ENCODE measurements around the gene KATNB1. TPM values are rescaled to one million over a fixed set of nuclear protein-coding genes. Genes with fewer than 3 reads are reported as not detected.

Gene KATNB1
- total RNA-seq, 1 experiment from 2014 or later = 37.7 TPM

GRCh38 chr16:57787519-57787905 lies 51.9 kb downstream of the KATNB1 start:
- no peak overlapping the region for H2AFZ ChIP-seq (ENCODE audit: low read length)
- POLR2A ChIA-PET (ENCODE audit: unreplicated experiment) = no interaction called here
- no TSS peak for BruUV-seq (replicated peaks)
- H3K4me3 ChIP-seq (ENCODE audit: low read length) = no peak overlapping the region
- intact Hi-C loops (cut with micrococcal nuclease) = no loop called here
- no peak overlapping the region for H3K9ac ChIP-seq (ENCODE audit: low read length)
- H3K79me2 ChIP-seq (ENCODE audit: low read length) = no peaks in the 10 kb centered on the region
- DNase-seq (no peak), ATAC-seq (no peak)
- no peaks in the 10 kb centered on the region for H3K36me3 ChIP-seq (ENCODE audit: low read depth, low read length)
- H3K9me3 ChIP-seq (ENCODE audit: low read length) = no peaks in the 10 kb centered on the region
- no peak for TF ChIP-seq EZH2 (IDR thresholded peaks at IDR 0.05; ENCODE audit: low read length, unreplicated experiment)
- no peak for TF ChIP-seq EZH2phosphoT487 (IDR thresholded peaks at IDR 0.05; ENCODE audit: borderline replicate concordance, low read length)
- TF ChIP-seq CTCF (conservative IDR thresholded peaks at IDR 0.05; ENCODE audit: low read depth, low read length) = no peak
- H3K9me2 ChIP-seq (replicated peaks; ENCODE audit: low read length) = no peaks in the 10 kb centered on the region
- H3K4me1 ChIP-seq (ENCODE audit: insufficient read depth, low read length) = no peaks in the 10 kb centered on the region
- CTCF ChIA-PET = no interaction called here
- H3K27me3 ChIP-seq (ENCODE audit: low read length) = no peaks in the 10 kb centered on the region
- no peaks in the 10 kb centered on the region for H3F3A ChIP-seq (ENCODE audit: low read length, unreplicated experiment)
- no peak overlapping the region for H3K27ac ChIP-seq (ENCODE audit: low read length)
- no peak overlapping the region for H3K4me2 ChIP-seq (ENCODE audit: low read length)
- no peaks in the 10 kb centered on the region for H4K20me1 ChIP-seq (ENCODE audit: low read length)

- Histone ChIP-seq H3K4me3 (ENCODE audit: low read length) (no peak overlapping the region), H2AFZ (ENCODE audit: low read length) (no peak overlapping the region), H3K9me2 (replicated peaks; ENCODE audit: low read length) (no peaks in the 10 kb centered on the region), H3K9ac (ENCODE audit: low read length) (no peak overlapping the region), H3K4me1 (ENCODE audit: insufficient read depth, low read length) (no peaks in the 10 kb centered on the region), H3K79me2 (ENCODE audit: low read length) (no peaks in the 10 kb centered on the region), H3K9me3 (ENCODE audit: low read length) (no peaks in the 10 kb centered on the region), H3F3A (ENCODE audit: low read length, unreplicated experiment) (no peaks in the 10 kb centered on the region), H4K20me1 (ENCODE audit: low read length) (no peaks in the 10 kb centered on the region), H3K27me3 (ENCODE audit: low read length) (no peaks in the 10 kb centered on the region), H3K36me3 (ENCODE audit: low read depth, low read length) (no peaks in the 10 kb centered on the region), H3K4me2 (ENCODE audit: low read length) (no peak overlapping the region), H3K27ac (ENCODE audit: low read length) (no peak overlapping the region)
- DNase-seq (no peak), ATAC-seq (no peak)
- CTCF ChIA-PET = no interaction called here
- BruUV-seq (replicated peaks) = no TSS peak
- intact Hi-C loops (cut with micrococcal nuclease) = no loop called here
- POLR2A ChIA-PET (ENCODE audit: unreplicated experiment) = no interaction called here
- no peak for TF ChIP-seq EZH2phosphoT487 (IDR thresholded peaks at IDR 0.05; ENCODE audit: borderline replicate concordance, low read length)
- TF ChIP-seq CTCF (conservative IDR thresholded peaks at IDR 0.05; ENCODE audit: low read depth, low read length) = no peak
- TF ChIP-seq EZH2 (IDR thresholded peaks at IDR 0.05; ENCODE audit: low read length, unreplicated experiment) = no peak
These were observed 52.8 kb downstream of the KATNB1 start for GRCh38 chr16:57788252-57788841.

- intact Hi-C loops (cut with micrococcal nuclease) = no loop called here
- Histone ChIP-seq H2AFZ (ENCODE audit: low read length) (no peak overlapping the region), H3K9me3 (ENCODE audit: low read length) (no peaks in the 10 kb centered on the region), H3K9ac (ENCODE audit: low read length) (no peak overlapping the region), H3K4me1 (ENCODE audit: insufficient read depth, low read length) (no peaks in the 10 kb centered on the region), H3K27ac (ENCODE audit: low read length) (no peak overlapping the region), H3K79me2 (ENCODE audit: low read length) (no peaks in the 10 kb centered on the region), H3K27me3 (ENCODE audit: low read length) (no peaks in the 10 kb centered on the region), H3K4me2 (ENCODE audit: low read length) (no peak overlapping the region), H3F3A (ENCODE audit: low read length, unreplicated experiment) (no peaks in the 10 kb centered on the region), H3K4me3 (ENCODE audit: low read length) (no peak overlapping the region), H3K36me3 (ENCODE audit: low read depth, low read length) (no peaks in the 10 kb centered on the region), H3K9me2 (replicated peaks; ENCODE audit: low read length) (no peaks in the 10 kb centered on the region), H4K20me1 (ENCODE audit: low read length) (no peaks in the 10 kb centered on the region)
- ChIA-PET POLR2A (ENCODE audit: unreplicated experiment) (no interaction called here), CTCF (no interaction called here)
- no TSS peak for BruUV-seq (replicated peaks)
- ATAC-seq (no peak), DNase-seq (no peak)
- TF ChIP-seq EZH2 (IDR thresholded peaks at IDR 0.05; ENCODE audit: low read length, unreplicated experiment) = no peak
- TF ChIP-seq CTCF (conservative IDR thresholded peaks at IDR 0.05; ENCODE audit: low read depth, low read length) = no peak
- no peak for TF ChIP-seq EZH2phosphoT487 (IDR thresholded peaks at IDR 0.05; ENCODE audit: borderline replicate concordance, low read length)
These were observed 53.4 kb downstream of the KATNB1 start for GRCh38 chr16:57788951-57789350.
